Activated CD8-positive, alpha-beta memory T cell treated with anti-CD3 and anti-CD28 coated beads, Interleukin-2, amount 50 U/mL, for 1 hour (primary cell): ENCODE measurements around the gene LGR6.
A peak's percentile ranks its signal among the peaks of the same experiment; 100 is the strongest.

Experiments
- DNase-seq: peaks from one replicate; pipeline ENCODE4 v3.0.0-alpha.2; 2020; ENCODE audit errors: extremely low read depth

The LGR6 gene

GRCh38 chr1:202288177-202288576 lies 94.6 kb downstream of the LGR6 start:
- no peak for DNase-seq

- DNase-seq, result no peak
Observed at GRCh38 chr1:202289009-202289408, 95.4 kb downstream of the LGR6 start.

GRCh38 chr1:202291001-202291400 lies 97.4 kb downstream of the LGR6 start:
- no peak for DNase-seq

- no peak for DNase-seq
Observed at GRCh38 chr1:202291961-202292712, 98.5 kb downstream of the LGR6 start.

GRCh38 chr1:202292773-202293172 lies 99.2 kb downstream of the LGR6 start:
- DNase-seq, result no peak

GRCh38 chr1:202293569-202293968 lies 100.0 kb downstream of the LGR6 start:
- DNase-seq, result no peak

- DNase-seq, result no peak
Observed at GRCh38 chr1:202302166-202302565, 108.6 kb downstream of the LGR6 start.

- no peak for DNase-seq
Observed at GRCh38 chr1:202304375-202304774, 110.8 kb downstream of the LGR6 start.

- DNase-seq, result no peak
Observed at GRCh38 chr1:202305168-202305567, 111.6 kb downstream of the LGR6 start.

- no peak for DNase-seq
Observed at GRCh38 chr1:202306535-202307345, 113.1 kb downstream of the LGR6 start.

GRCh38 chr1:202310071-202310725 lies 116.6 kb downstream of the LGR6 start:
- DNase-seq, result no peak

GRCh38 chr1:202310746-202311145 lies 117.1 kb downstream of the LGR6 start:
- no peak for DNase-seq

- no peak for DNase-seq
Observed at GRCh38 chr1:202311875-202312635, 118.5 kb downstream of the LGR6 start.

- DNase-seq, result peak; percentile 37
Observed at GRCh38 chr1:202315576-202316168, 122.1 kb downstream of the LGR6 start.

GRCh38 chr1:202316186-202316585 lies 122.6 kb downstream of the LGR6 start:
- DNase-seq, result no peak

- no peak for DNase-seq
Observed at GRCh38 chr1:202317941-202318925, 124.6 kb downstream of the LGR6 start.

GRCh38 chr1:202319381-202320080 lies 125.9 kb downstream of the LGR6 start:
- DNase-seq, result no peak

GRCh38 chr1:202320081-202320405 lies 126.4 kb downstream of the LGR6 start:
- DNase-seq, result no peak

GRCh38 chr1:202323731-202324130 lies 130.1 kb downstream of the LGR6 start:
- no peak for DNase-seq

- no peak for DNase-seq
Observed at GRCh38 chr1:202324646-202325045, 131.0 kb downstream of the LGR6 start.
